ENCODE results near the gene FMO1. TPM values are rescaled to one million over a fixed set of nuclear protein-coding genes. Genes with fewer than 3 reads are reported as not detected.

FMO1 gene
- total and polyA plus RNA-seq, 2 donors (not counting 1 experiment from before 2014, with no cell fraction given) = 0.22 TPM; not detected in 1

GRCh38 chr1:171295821-171296220 lies 47.5 kb downstream of the FMO1 start:
- H3K27ac ChIP-seq (ENCODE audit: insufficient read depth, low read length) = no peak overlapping the region
- DNase-seq (ENCODE audit: low read depth in 2 of 2) = no peak

GRCh38 chr1:171296897-171297296 lies 48.6 kb downstream of the FMO1 start:
- no peaks in the 10 kb centered on the region for H3K27me3 ChIP-seq (ENCODE audit: control insufficient read depth, insufficient read depth, low read length)
- no peaks in the 10 kb centered on the region for H3K79me2 ChIP-seq (ENCODE audit: control insufficient read depth, insufficient read depth, low read length)
- H2AFZ ChIP-seq (ENCODE audit: low read length) = no peak overlapping the region
- no peak overlapping the region for H3K4me3 ChIP-seq (replicated peaks in 1 of 4; ENCODE audit: control extremely low read depth in 1 of 4, insufficient read depth in 1 of 4, low read depth in 3 of 4, low read length in 4 of 4)
- no peaks in the 10 kb centered on the region for H3K9me3 ChIP-seq (ENCODE audit: control insufficient read depth, insufficient read depth, low read depth, low read length)
- DNase-seq (ENCODE audit: low read depth in 2 of 2) = no peak
- no peak for TF ChIP-seq CTCF (conservative IDR thresholded peaks at IDR 0.05 in 1 of 2, IDR thresholded peaks at IDR 0.05 in 1 of 2; ENCODE audit: low read depth in 1 of 2, low read length in 2 of 2)
- no peak for TF ChIP-seq EZH2 (IDR thresholded peaks at IDR 0.05; ENCODE audit: low read length, missing control alignments)
- H3K27ac ChIP-seq (ENCODE audit: insufficient read depth, low read length) = no peak overlapping the region
- H3K36me3 ChIP-seq (ENCODE audit: control insufficient read depth, insufficient read depth, low read length) = no peaks in the 10 kb centered on the region
- H3K4me2 ChIP-seq (ENCODE audit: extremely low read depth, insufficient read depth, low read length) = no peak overlapping the region
- H3K4me1 ChIP-seq (ENCODE audit: control insufficient read depth, extremely low read depth, insufficient read depth, low read length) = peaks cover 3% of the 10 kb centered on the region
- no peak overlapping the region for H3K9ac ChIP-seq (ENCODE audit: insufficient read depth, low read length)
- no peaks in the 10 kb centered on the region for H4K20me1 ChIP-seq (ENCODE audit: control insufficient read depth, extremely low read depth, insufficient read depth, low read length)

More at GRCh38 chr1:171295821-171296220, 47.5 kb downstream of the FMO1 start:
- TF ChIP-seq CTCF (conservative IDR thresholded peaks at IDR 0.05 in 1 of 2, IDR thresholded peaks at IDR 0.05 in 1 of 2; ENCODE audit: low read depth in 1 of 2, low read length in 2 of 2) (no peak), EZH2 (IDR thresholded peaks at IDR 0.05; ENCODE audit: low read length, missing control alignments) (no peak)
- Histone ChIP-seq H3K4me2 (ENCODE audit: extremely low read depth, insufficient read depth, low read length) (no peak overlapping the region), H3K4me3 (replicated peaks in 1 of 4; ENCODE audit: control extremely low read depth in 1 of 4, insufficient read depth in 1 of 4, low read depth in 3 of 4, low read length in 4 of 4) (no peak overlapping the region), H3K4me1 (ENCODE audit: control insufficient read depth, extremely low read depth, insufficient read depth, low read length) (peaks cover 3% of the 10 kb centered on the region), H2AFZ (ENCODE audit: low read length) (no peak overlapping the region), H3K9me3 (ENCODE audit: control insufficient read depth, insufficient read depth, low read depth, low read length) (no peaks in the 10 kb centered on the region), H3K79me2 (ENCODE audit: control insufficient read depth, insufficient read depth, low read length) (no peaks in the 10 kb centered on the region), H3K27me3 (ENCODE audit: control insufficient read depth, insufficient read depth, low read length) (no peaks in the 10 kb centered on the region), H4K20me1 (ENCODE audit: control insufficient read depth, extremely low read depth, insufficient read depth, low read length) (no peaks in the 10 kb centered on the region), H3K36me3 (ENCODE audit: control insufficient read depth, insufficient read depth, low read length) (no peaks in the 10 kb centered on the region), H3K9ac (ENCODE audit: insufficient read depth, low read length) (no peak overlapping the region)

- Histone ChIP-seq H3K4me2 (ENCODE audit: extremely low read depth, insufficient read depth, low read length) (no peak overlapping the region), H3K9me3 (ENCODE audit: control insufficient read depth, insufficient read depth, low read depth, low read length) (no peaks in the 10 kb centered on the region), H3K27me3 (ENCODE audit: control insufficient read depth, insufficient read depth, low read length) (no peaks in the 10 kb centered on the region), H2AFZ (ENCODE audit: low read length) (no peak overlapping the region), H3K79me2 (ENCODE audit: control insufficient read depth, insufficient read depth, low read length) (no peaks in the 10 kb centered on the region), H3K27ac (ENCODE audit: insufficient read depth, low read length) (no peak overlapping the region), H4K20me1 (ENCODE audit: control insufficient read depth, extremely low read depth, insufficient read depth, low read length) (no peaks in the 10 kb centered on the region), H3K36me3 (ENCODE audit: control insufficient read depth, insufficient read depth, low read length) (no peaks in the 10 kb centered on the region), H3K4me3 (replicated peaks in 1 of 4; ENCODE audit: control extremely low read depth in 1 of 4, insufficient read depth in 1 of 4, low read depth in 3 of 4, low read length in 4 of 4) (no peak overlapping the region), H3K4me1 (ENCODE audit: control insufficient read depth, extremely low read depth, insufficient read depth, low read length) (no peaks in the 10 kb centered on the region), H3K9ac (ENCODE audit: insufficient read depth, low read length) (no peak overlapping the region)
- TF ChIP-seq EZH2 (IDR thresholded peaks at IDR 0.05; ENCODE audit: low read length, missing control alignments) (no peak), CTCF (conservative IDR thresholded peaks at IDR 0.05 in 1 of 2, IDR thresholded peaks at IDR 0.05 in 1 of 2; ENCODE audit: low read depth in 1 of 2, low read length in 2 of 2) (no peak)
- no peak for DNase-seq (ENCODE audit: low read depth in 2 of 2)
Observed at GRCh38 chr1:171298696-171299095, 50.4 kb downstream of the FMO1 start.

All from fibroblast of lung (primary cell).